ENCODE measurements around the gene CASKIN1.

The CASKIN1 gene

DNA sequence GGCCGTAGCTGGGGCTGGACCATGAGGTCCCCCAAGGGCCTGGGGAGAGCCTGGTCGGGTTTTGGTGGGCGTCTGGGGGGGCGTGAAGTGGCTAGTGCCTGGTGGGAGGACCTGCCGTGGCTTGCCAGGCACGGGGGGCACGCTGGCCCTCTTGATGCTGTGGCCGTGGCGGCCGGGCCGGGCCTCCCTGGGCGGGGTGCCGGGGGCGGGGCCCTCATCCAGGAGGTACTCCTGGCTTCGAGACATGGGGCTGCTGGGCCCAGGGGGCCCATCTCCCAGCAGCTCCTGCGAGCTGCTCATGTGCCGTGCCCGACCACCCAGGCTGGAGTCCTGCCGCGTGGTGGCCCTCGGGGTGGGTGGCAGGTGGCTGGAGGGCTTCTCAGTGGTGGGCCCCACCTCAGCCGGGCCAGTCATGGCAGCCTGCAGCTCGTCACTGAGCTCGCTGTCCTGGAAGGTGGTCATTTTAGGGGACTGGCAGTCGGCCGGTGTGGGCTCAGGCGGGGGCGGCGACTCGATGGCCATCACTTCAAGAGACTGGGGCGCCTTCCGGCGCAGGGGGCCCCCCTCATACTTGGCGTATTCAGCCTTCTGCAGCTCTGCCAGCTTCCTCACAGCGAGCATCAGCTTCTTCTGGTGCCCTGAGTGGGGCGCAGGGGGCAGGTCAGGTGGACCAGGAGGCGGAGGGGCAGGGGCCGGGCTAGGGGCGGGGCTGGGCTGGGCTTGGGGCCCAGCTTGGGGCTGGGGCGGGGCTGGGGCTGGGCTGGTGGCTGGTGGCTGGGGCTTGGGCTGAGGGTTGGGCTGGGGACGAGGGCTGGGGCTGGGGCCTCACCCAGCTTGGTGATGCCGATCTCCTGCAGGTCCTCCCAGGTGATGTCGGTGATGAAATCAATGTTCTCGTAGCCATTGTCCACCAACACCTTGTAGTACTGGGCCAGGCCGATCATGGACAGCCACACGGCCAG lies 15.2 kb downstream of the CASKIN1 start:
- TF ChIP-seq, protein P1, sequence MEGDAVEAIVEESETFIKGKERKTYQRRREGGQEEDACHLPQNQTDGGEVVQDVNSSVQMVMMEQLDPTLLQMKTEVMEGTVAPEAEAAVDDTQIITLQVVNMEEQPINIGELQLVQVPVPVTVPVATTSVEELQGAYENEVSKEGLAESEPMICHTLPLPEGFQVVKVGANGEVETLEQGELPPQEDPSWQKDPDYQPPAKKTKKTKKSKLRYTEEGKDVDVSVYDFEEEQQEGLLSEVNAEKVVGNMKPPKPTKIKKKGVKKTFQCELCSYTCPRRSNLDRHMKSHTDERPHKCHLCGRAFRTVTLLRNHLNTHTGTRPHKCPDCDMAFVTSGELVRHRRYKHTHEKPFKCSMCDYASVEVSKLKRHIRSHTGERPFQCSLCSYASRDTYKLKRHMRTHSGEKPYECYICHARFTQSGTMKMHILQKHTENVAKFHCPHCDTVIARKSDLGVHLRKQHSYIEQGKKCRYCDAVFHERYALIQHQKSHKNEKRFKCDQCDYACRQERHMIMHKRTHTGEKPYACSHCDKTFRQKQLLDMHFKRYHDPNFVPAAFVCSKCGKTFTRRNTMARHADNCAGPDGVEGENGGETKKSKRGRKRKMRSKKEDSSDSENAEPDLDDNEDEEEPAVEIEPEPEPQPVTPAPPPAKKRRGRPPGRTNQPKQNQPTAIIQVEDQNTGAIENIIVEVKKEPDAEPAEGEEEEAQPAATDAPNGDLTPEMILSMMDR (IDR thresholded peaks at IDR 0.05; ENCODE audit: insufficient read depth, low read length, poor library complexity, severe bottlenecking), result no peak
- peaks cover 10% of the 10 kb centered on the region for H3K36me3 ChIP-seq (ENCODE audit: control insufficient read depth, insufficient read depth, low read length)
- no peak overlapping the region for H3K4me3 ChIP-seq (replicated peaks; ENCODE audit: low read depth, low read length)
- DNase-seq (ENCODE audit: extremely low read depth, insufficient read length), result no peak
- H3K27me3 ChIP-seq (replicated peaks; ENCODE audit: control insufficient read depth, insufficient read depth, low read length), result no peaks in the 10 kb centered on the region

DNA sequence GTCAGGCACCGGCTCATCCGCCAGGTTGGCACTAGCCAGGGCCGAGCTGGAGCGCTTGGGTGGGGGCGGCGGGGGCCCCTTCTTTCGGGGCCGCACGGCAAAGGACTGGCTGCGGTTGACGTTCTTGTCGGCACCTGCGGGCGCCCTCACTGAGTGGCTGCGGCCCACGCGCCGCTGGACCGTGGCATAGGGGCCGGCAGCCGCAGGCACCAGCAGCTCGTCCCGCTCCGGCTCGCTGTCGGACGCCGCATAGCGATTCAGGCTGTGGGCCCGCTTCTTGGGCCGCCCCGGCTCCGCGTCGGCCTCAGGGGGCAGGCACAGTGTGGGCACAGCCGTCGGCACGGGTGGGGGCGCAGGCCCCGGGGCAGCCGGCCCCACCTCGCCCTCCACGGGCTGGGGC lies 15.9 kb downstream of the CASKIN1 start:
- Histone ChIP-seq H3K36me3 (ENCODE audit: control insufficient read depth, insufficient read depth, low read length) (peaks cover 16% of the 10 kb centered on the region), H3K4me3 (replicated peaks; ENCODE audit: low read depth, low read length) (no peak overlapping the region), H3K27me3 (replicated peaks; ENCODE audit: control insufficient read depth, insufficient read depth, low read length) (no peaks in the 10 kb centered on the region)
- no peak for DNase-seq (ENCODE audit: extremely low read depth, insufficient read length)
- TF ChIP-seq, protein P1 (IDR thresholded peaks at IDR 0.05; ENCODE audit: insufficient read depth, low read length, poor library complexity, severe bottlenecking), result no peak

DNA sequence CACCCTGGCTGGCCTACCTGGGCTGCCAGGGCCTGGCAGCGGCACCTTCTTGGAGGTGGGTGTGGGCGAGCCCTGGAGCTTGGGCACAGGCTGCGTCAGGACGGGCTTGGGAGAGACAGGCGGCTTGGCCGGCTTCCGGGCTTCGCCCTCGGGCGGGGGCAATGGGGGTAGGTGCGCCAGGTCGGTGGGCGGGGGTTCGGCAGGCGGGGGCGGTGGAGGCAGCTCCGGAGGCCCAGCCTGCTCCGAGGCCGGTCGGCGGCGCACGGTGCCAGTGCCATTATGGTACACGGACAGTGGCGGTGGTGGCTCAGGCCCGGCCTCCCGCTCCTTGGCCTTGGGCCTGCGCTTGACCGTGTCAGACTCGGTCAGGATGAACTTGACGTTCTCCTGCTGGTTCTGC lies 16.8 kb downstream of the CASKIN1 start:
- Histone ChIP-seq H3K27me3 (replicated peaks; ENCODE audit: control insufficient read depth, insufficient read depth, low read length) (no peaks in the 10 kb centered on the region), H3K4me3 (replicated peaks; ENCODE audit: low read depth, low read length) (no peak overlapping the region), H3K36me3 (ENCODE audit: control insufficient read depth, insufficient read depth, low read length) (peaks cover 20% of the 10 kb centered on the region)
- no peak for DNase-seq (ENCODE audit: extremely low read depth, insufficient read length)
- TF ChIP-seq, protein P1 (IDR thresholded peaks at IDR 0.05; ENCODE audit: insufficient read depth, low read length, poor library complexity, severe bottlenecking), result no peak

DNA sequence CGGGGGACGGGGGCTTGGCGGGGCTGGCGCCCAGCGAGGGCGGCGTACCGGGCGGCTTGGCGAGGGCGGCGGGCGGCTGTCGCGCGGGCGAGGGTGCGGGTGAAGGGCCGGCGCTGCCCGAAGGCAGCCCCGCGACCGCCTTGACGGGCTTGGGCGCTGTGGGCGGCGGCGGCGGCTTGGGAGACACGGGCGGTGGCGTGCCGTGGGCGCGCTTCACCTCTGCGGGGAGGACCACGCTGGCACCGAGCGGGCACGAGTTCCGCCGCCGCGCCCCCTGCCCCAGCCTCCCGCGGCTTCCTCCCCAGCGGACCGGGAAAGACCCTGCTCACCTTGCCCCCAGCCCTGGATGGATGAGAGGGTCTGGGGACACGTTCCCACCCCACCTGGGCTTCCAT lies 17.3 kb downstream of the CASKIN1 start:
- TF ChIP-seq, protein P1 (IDR thresholded peaks at IDR 0.05; ENCODE audit: insufficient read depth, low read length, poor library complexity, severe bottlenecking), result no peak
- H3K4me3 ChIP-seq (replicated peaks; ENCODE audit: low read depth, low read length), result no peak overlapping the region
- no peak for DNase-seq (ENCODE audit: extremely low read depth, insufficient read length)
- H3K27me3 ChIP-seq (replicated peaks; ENCODE audit: control insufficient read depth, insufficient read depth, low read length), result no peaks in the 10 kb centered on the region
- peaks cover 22% of the 10 kb centered on the region for H3K36me3 ChIP-seq (ENCODE audit: control insufficient read depth, insufficient read depth, low read length)

DNA sequence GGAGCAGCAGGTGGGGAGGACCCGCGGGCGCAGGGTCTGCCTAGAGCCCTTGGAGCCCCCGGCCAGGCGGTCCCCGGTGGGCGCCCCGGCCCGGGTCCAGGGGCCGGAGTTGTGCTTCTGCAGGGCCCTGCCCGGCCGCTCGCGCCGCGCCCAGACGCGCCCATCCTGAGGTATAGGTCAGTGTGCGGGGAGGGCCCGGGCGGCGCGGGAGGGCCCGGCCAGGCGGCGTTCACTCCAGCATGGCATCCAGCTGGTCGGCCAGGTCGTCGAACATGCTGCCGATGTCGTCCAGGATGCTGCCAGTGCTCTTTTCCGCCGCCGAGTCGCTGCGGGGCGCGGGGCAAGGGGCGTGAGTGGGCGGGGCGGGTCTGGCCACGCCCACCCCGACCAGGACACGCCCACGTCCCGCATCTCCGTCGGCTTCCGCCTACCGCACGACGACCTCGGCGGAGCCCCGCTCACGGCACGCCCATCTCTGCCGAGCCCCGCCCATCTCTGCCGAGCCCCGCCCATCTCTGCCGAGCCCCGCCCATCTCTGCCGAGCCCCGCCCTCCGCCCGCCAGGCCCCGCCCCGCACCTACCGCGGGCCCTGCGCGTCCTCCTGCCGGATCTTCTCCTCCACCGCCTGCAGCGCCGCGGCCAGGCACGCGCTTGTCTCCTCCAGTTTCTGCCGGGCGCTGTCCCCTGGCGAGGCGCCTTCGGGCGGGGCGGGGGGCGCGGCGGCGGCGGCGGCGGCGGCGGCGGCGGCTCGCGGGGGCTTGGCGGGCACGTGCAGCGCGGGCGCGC lies 17.9 kb downstream of the CASKIN1 start:
- Histone ChIP-seq H3K27me3 (replicated peaks; ENCODE audit: control insufficient read depth, insufficient read depth, low read length) (no peaks in the 10 kb centered on the region), H3K36me3 (ENCODE audit: control insufficient read depth, insufficient read depth, low read length) (peaks cover 22% of the 10 kb centered on the region), H3K4me3 (replicated peaks; ENCODE audit: low read depth, low read length) (no peak overlapping the region)
- no peak for DNase-seq (ENCODE audit: extremely low read depth, insufficient read length)
- TF ChIP-seq, protein P1 (IDR thresholded peaks at IDR 0.05; ENCODE audit: insufficient read depth, low read length, poor library complexity, severe bottlenecking), result no peak
